ENCODE results near the gene EXOC6B. TPM values are rescaled to one million over a fixed set of nuclear protein-coding genes. Genes with fewer than 3 reads are reported as not detected.
A peak's percentile ranks its signal among the peaks of the same experiment; 100 is the strongest.

The EXOC6B gene
- total RNA-seq, 1 donor = 40.2 TPM

- no peak for DNase-seq (ENCODE audit: low read depth)
- H3K4me3 ChIP-seq (ENCODE audit: low read depth, low read length) = no peak overlapping the region
- no peak for TF ChIP-seq CTCF (IDR thresholded peaks at IDR 0.05; ENCODE audit: insufficient read depth, low read depth, low read length)
Measured at GRCh38 chr2:72682061-72682460, 143.8 kb downstream of the EXOC6B start.

GRCh38 chr2:72681016-72681995 is 144.5 kb downstream of the EXOC6B start:
- no peak for DNase-seq (ENCODE audit: low read depth)
- TF ChIP-seq CTCF (IDR thresholded peaks at IDR 0.05; ENCODE audit: insufficient read depth, low read depth, low read length) = no peak
- no peak overlapping the region for H3K4me3 ChIP-seq (ENCODE audit: low read depth, low read length)

- no peak overlapping the region for H3K4me3 ChIP-seq (ENCODE audit: low read depth, low read length)
- peak; percentile 48 for DNase-seq (ENCODE audit: low read depth)
- TF ChIP-seq CTCF (IDR thresholded peaks at IDR 0.05; ENCODE audit: insufficient read depth, low read depth, low read length) = no peak
Measured at GRCh38 chr2:72678024-72678423, 147.8 kb downstream of the EXOC6B start.

- DNase-seq (ENCODE audit: low read depth) = peak; percentile 39
- TF ChIP-seq CTCF (IDR thresholded peaks at IDR 0.05; ENCODE audit: insufficient read depth, low read depth, low read length) = no peak
- no peak overlapping the region for H3K4me3 ChIP-seq (ENCODE audit: low read depth, low read length)
Measured at GRCh38 chr2:72676341-72677025, 149.3 kb downstream of the EXOC6B start.

- TF ChIP-seq CTCF (IDR thresholded peaks at IDR 0.05; ENCODE audit: insufficient read depth, low read depth, low read length) = no peak
- no peak for DNase-seq (ENCODE audit: low read depth)
- H3K4me3 ChIP-seq (ENCODE audit: low read depth, low read length) = no peak overlapping the region
Measured at GRCh38 chr2:72674982-72675915, 150.6 kb downstream of the EXOC6B start.

GRCh38 chr2:72673279-72673678 is 152.6 kb downstream of the EXOC6B start:
- TF ChIP-seq CTCF (IDR thresholded peaks at IDR 0.05; ENCODE audit: insufficient read depth, low read depth, low read length) = no peak
- no peak overlapping the region for H3K4me3 ChIP-seq (ENCODE audit: low read depth, low read length)
- no peak for DNase-seq (ENCODE audit: low read depth)
